Neuron (in vitro differentiated cells): ENCODE measurements around the gene KCNA1.

Experiments used
- H2AFZ ChIP-seq: one replicate; pipeline ENCODE4 v1.6.1; 2013; ENCODE audit warnings: low read depth, mild to moderate bottlenecking, inconsistent platforms, low read length, moderate library complexity
- H3K27me3 ChIP-seq: one replicate; pipeline ENCODE4 v1.6.1; 2013; ENCODE audit warnings: low read length; ENCODE audit not compliant: insufficient read depth
- H3K36me3 ChIP-seq: one replicate; pipeline ENCODE4 v1.6.1; 2013; ENCODE audit warnings: low read length; ENCODE audit not compliant: insufficient read depth
- H3K4me1 ChIP-seq: one replicate; pipeline ENCODE4 v1.6.1; 2013; ENCODE audit warnings: low read length; ENCODE audit not compliant: insufficient read depth
- H3K4me3 ChIP-seq: 2 replicates; pipeline ENCODE4 v1.5.1; 2013; ENCODE audit warnings: mild to moderate bottlenecking, low read length, moderate library complexity
- H3K9me3 ChIP-seq: one replicate; pipeline ENCODE4 v1.6.1; 2013; ENCODE audit warnings: low read length

KCNA1 gene

DNA sequence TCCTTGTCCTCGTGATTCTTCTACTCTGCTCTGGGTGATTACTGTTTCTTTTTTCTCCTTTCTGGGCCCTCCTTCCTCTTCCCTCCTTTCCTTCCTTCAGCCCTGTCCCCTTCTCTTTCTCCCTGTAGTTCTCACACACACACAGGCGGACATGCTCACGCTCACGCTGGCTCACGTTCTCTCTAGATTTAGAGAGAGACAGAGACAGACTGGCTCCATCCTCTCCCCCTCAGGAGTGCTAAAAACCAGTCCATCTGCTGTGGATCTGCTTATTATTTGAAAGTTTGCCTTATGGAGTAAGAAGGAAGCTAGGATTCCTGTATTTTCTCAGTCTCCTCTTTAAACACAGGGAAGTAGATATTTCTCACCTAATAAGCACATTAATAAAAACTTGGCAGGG is 48.1 kb downstream of the KCNA1 start:
- no peak overlapping the region for H3K4me3 ChIP-seq
- H2AFZ ChIP-seq: no peak overlapping the region
- no peaks in the 10 kb centered on the region for H3K4me1 ChIP-seq
- no peaks in the 10 kb centered on the region for H3K36me3 ChIP-seq
- peaks cover 10% of the 10 kb centered on the region for H3K27me3 ChIP-seq
- no peaks in the 10 kb centered on the region for H3K9me3 ChIP-seq

DNA sequence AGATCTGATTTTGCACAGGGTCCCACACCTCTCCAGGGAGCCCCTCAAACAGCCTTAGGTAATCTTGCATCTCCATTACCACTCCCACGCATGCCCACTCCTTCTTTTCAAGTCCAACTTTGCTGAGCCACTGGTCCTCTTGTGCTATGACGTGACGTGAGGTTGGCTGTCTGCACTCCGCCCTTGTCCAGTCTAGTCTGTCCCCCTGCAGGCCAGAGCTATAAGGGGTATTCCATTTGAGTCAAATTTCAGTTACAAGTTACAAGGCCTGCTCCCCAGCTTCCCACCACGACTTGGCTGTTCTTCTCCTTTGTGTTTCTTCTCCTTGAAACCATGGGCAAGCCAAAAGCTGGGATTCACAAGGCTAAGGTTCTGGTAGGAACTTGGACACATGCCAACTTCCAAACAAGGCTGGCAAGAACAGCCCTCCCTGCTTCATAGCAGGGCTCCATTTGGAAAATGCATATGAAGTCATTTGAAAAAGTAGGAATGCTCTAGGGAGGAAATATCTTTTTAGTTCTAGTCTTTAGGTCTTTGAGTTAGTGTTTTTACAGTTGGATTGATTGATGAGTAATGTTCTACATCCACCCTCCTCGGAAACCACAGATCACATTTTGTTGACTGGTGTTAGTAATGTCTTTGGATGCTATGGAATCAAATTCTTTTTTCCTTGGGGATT is 49.1 kb downstream of the KCNA1 start:
- no peaks in the 10 kb centered on the region for H3K4me1 ChIP-seq
- peaks cover 7% of the 10 kb centered on the region for H3K27me3 ChIP-seq
- H3K36me3 ChIP-seq: no peaks in the 10 kb centered on the region
- no peak overlapping the region for H3K4me3 ChIP-seq
- no peak overlapping the region for H2AFZ ChIP-seq
- no peaks in the 10 kb centered on the region for H3K9me3 ChIP-seq

DNA sequence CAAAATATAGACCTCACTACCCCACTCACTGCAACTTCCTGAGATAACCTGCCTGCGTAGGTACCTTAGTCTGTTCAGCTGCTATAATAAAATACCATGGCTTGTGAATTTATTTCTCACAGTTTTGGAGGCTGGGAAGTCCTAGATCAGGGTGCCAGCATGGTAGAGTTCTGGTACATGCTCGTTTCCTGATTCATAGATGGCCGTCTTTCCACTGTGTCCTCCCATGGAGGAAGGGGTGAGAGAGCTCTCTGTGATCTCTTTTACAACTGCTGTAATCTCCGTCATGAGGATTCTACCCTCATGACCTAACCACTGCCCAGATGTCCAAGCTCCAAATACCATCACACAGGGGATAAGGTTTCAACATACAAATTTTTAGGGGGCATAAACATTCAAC is 49.7 kb downstream of the KCNA1 start:
- Histone ChIP-seq H3K9me3 (no peaks in the 10 kb centered on the region), H2AFZ (no peak overlapping the region), H3K4me1 (no peaks in the 10 kb centered on the region), H3K27me3 (peaks cover 7% of the 10 kb centered on the region), H3K4me3 (no peak overlapping the region), H3K36me3 (no peaks in the 10 kb centered on the region)

DNA sequence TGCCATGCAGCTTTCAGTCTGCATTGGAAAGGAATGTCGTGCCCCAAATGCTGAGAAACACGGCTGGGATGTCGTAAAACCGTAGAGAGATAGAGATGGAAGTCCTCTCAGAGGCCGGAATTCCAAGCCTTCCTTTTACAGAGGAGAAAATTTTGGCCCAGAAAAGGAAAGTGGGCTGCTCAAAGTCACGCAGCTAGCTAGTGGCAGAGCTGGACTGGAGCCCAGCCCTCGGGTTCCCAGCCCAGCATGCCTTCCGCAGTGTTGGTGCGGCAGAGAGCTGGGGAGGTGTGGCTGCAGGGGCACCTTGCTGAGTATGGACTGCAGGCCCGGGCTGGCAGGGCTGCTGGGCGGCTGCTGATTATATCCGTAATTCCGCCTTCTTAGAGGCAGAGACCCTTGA is 50.3 kb downstream of the KCNA1 start:
- peaks cover 7% of the 10 kb centered on the region for H3K27me3 ChIP-seq
- H2AFZ ChIP-seq: no peak overlapping the region
- no peaks in the 10 kb centered on the region for H3K9me3 ChIP-seq
- no peak overlapping the region for H3K4me3 ChIP-seq
- H3K4me1 ChIP-seq: no peaks in the 10 kb centered on the region
- no peaks in the 10 kb centered on the region for H3K36me3 ChIP-seq

DNA sequence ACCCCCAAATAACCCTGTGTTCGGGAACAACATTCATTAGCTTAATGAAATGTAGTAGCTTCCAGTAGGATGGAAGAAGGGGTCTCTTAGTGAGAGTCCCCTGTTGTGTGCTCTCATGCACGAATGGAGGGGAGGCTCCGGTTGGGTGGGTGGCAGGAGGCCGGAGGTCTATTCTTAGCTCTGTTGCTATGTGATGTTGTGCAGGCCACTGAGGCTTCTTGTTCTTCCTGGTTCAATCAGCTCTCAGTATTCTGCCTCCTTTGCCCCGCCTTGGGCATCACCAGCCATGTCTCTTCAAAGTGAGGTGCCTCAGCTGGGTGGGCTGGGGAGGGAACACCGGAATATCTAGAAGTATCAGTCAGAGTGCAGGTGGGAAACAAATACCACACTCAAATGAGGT is 50.8 kb downstream of the KCNA1 start:
- peaks cover 7% of the 10 kb centered on the region for H3K27me3 ChIP-seq
- no peaks in the 10 kb centered on the region for H3K36me3 ChIP-seq
- no peak overlapping the region for H2AFZ ChIP-seq
- H3K4me1 ChIP-seq: no peaks in the 10 kb centered on the region
- no peaks in the 10 kb centered on the region for H3K9me3 ChIP-seq
- no peak overlapping the region for H3K4me3 ChIP-seq

DNA sequence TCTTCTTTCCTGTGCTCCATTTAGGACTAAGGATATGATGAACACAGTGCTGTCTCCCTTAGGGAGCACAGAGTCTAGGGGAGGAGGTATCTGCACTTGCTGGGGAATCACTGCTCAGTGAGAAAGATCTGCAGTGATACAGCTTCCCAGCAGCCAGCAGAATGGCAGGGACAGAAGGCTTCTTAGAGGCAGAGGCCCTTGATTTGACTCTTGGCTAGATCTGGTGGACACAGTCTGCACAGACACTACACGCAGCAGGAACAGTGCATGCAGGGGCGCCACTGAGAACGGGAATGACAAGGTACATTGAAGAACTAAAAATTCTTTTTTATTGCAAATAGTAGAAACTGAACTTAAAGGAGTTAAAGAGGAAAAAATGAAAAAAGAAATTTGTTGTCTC is 51.6 kb downstream of the KCNA1 start:
- no peak overlapping the region for H2AFZ ChIP-seq
- H3K4me1 ChIP-seq: no peaks in the 10 kb centered on the region
- no peaks in the 10 kb centered on the region for H3K36me3 ChIP-seq
- no peak overlapping the region for H3K4me3 ChIP-seq
- peaks cover 7% of the 10 kb centered on the region for H3K27me3 ChIP-seq
- no peaks in the 10 kb centered on the region for H3K9me3 ChIP-seq

DNA sequence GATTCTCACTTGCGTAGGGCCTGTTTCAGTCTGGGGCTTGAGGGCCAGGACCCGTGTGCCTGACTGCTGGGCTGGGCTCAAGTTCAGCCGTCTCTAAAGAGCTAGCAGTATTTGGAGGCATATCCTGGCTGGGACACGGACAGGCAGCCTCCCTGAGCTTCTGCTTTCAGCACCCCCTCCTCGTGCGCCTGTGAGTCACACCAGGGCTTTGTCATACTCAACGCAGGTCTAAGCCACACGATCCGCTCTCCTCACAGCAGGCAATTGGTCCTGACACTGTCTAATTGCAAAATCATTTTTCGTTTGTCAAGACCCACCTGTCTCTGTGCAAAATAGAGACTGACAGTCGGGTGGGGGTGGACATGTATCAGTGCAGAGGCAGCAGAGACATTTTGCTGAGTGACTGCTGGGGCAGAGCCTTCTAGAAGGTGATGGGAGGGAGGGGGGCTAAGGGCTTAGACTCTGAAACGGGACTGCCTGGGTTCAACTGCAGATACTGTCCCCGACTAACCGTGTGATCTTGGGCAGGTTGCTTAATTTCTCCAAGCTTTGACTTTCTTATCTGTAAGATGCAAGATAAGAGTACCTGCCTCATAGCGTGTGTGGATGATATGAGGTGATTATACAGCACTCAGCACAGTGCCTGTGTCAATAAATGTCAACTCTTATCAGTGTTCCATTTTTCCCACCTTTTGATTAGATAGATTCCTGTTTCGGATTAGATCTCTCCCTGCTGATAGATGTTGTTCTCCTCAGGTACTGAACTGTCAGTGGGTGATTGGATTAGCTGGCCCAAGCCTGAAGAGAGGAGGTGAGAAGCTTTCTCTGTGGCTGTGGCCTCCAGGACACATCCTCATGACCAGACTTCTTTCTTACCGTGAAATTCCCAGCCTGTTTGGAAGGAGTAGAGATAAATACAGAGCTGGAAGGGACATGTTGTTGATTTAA is 53.1 kb downstream of the KCNA1 start:
- no peaks in the 10 kb centered on the region for H3K9me3 ChIP-seq
- H2AFZ ChIP-seq: no peak overlapping the region
- no peak overlapping the region for H3K4me3 ChIP-seq
- H3K4me1 ChIP-seq: no peaks in the 10 kb centered on the region
- H3K27me3 ChIP-seq: peaks cover 7% of the 10 kb centered on the region
- H3K36me3 ChIP-seq: no peaks in the 10 kb centered on the region
